Measurements from ENCODE around the gene SCARF1. TPM values are rescaled to one million over a fixed set of nuclear protein-coding genes. Genes with fewer than 3 reads are reported as not detected.
"Not testable (repeated sequence)": the region's sequence is repeated elsewhere in the genome, so short reads cannot be mapped to it uniquely, and the experiment has no call there.

The SCARF1 gene
- total RNA-seq, 1 donor from 2014 or later, result 0.43 TPM

- DNase-seq (ENCODE audit: low spot score, unreplicated experiment), result peak; percentile 97
- Mint-ChIP-seq H3K4me3 (ENCODE audit: low read depth) (peak within 1 kb of the TSS; percentile 97), H3K27me3 (no peaks in the 10 kb centered on the region), H3K27ac (peak within 1 kb of the TSS; percentile 99), H3K36me3 (ENCODE audit: insufficient read depth) (peaks cover 28% of the 10 kb centered on the region), H3K9me3 (ENCODE audit: low read depth) (no peaks in the 10 kb centered on the region), H3K4me1 (ENCODE audit: low read depth) (peaks cover 20% of the 10 kb centered on the region)
- TF ChIP-seq CTCF (IDR thresholded peaks at IDR 0.05; ENCODE audit: unreplicated experiment), result no peak
Measured at GRCh38 chr17:1684378-1685189, 39.1 kb upstream of the SCARF1 start, which contains the start of gene PRPF8. Gene PRPF8, minus strand, starts transcription at chr17:1684867. Its CDS starts 296 bp downstream, at chr17:1684571.

- H3K36me3 Mint-ChIP-seq (ENCODE audit: insufficient read depth), result peaks cover 34% of the 10 kb centered on the region
- H3K9me3 Mint-ChIP-seq (ENCODE audit: low read depth), result no peaks in the 10 kb centered on the region
- H3K27me3 Mint-ChIP-seq, result no peaks in the 10 kb centered on the region
- peak overlapping the region; percentile 99 for H3K27ac Mint-ChIP-seq
- TF ChIP-seq CTCF (IDR thresholded peaks at IDR 0.05; ENCODE audit: unreplicated experiment), result no peak
- peak overlapping the region; percentile 97 for H3K4me3 Mint-ChIP-seq (ENCODE audit: low read depth)
- no peak for DNase-seq (ENCODE audit: low spot score, unreplicated experiment)
- H3K4me1 Mint-ChIP-seq (ENCODE audit: low read depth), result peaks cover 20% of the 10 kb centered on the region
Measured at GRCh38 chr17:1683459-1683858, 37.9 kb upstream of the SCARF1 start.

- peaks cover 40% of the 10 kb centered on the region for H3K36me3 Mint-ChIP-seq (ENCODE audit: insufficient read depth)
- no peaks in the 10 kb centered on the region for H3K27me3 Mint-ChIP-seq
- no peak for DNase-seq (ENCODE audit: low spot score, unreplicated experiment)
- no peak for TF ChIP-seq CTCF (IDR thresholded peaks at IDR 0.05; ENCODE audit: unreplicated experiment)
- H3K9me3 Mint-ChIP-seq (ENCODE audit: low read depth), result no peaks in the 10 kb centered on the region
- no peak overlapping the region for H3K4me3 Mint-ChIP-seq (ENCODE audit: low read depth)
- H3K4me1 Mint-ChIP-seq (ENCODE audit: low read depth), result no peaks in the 10 kb centered on the region
- H3K27ac Mint-ChIP-seq, result no peak overlapping the region
Measured at GRCh38 chr17:1676401-1676800, 30.9 kb upstream of the SCARF1 start.

GRCh38 chr17:1673041-1673785, 27.7 kb upstream of the SCARF1 start:
- TF ChIP-seq CTCF (IDR thresholded peaks at IDR 0.05; ENCODE audit: unreplicated experiment), result no peak
- Mint-ChIP-seq H3K4me1 (ENCODE audit: low read depth) (no peaks in the 10 kb centered on the region), H3K27me3 (no peaks in the 10 kb centered on the region), H3K9me3 (ENCODE audit: low read depth) (no peaks in the 10 kb centered on the region), H3K36me3 (ENCODE audit: insufficient read depth) (peaks cover 38% of the 10 kb centered on the region), H3K4me3 (ENCODE audit: low read depth) (no peak overlapping the region), H3K27ac (no peak overlapping the region)
- DNase-seq (ENCODE audit: low spot score, unreplicated experiment), result no peak

GRCh38 chr17:1663934-1664333, 18.4 kb upstream of the SCARF1 start:
- not testable (repeated sequence) for H3K4me1 Mint-ChIP-seq (ENCODE audit: low read depth); DNase-seq (ENCODE audit: low spot score, unreplicated experiment); H3K9me3 Mint-ChIP-seq (ENCODE audit: low read depth); H3K27me3 Mint-ChIP-seq; H3K27ac Mint-ChIP-seq; H3K4me3 Mint-ChIP-seq (ENCODE audit: low read depth)
- H3K36me3 Mint-ChIP-seq (ENCODE audit: insufficient read depth), result peaks cover 45% of the 10 kb centered on the region

All from progenitor cell of endocrine pancreas (in vitro differentiated cells).